Glutamatergic neuron (in vitro differentiated cells): ENCODE data around the gene TRABD. TPM values are rescaled to one million over a fixed set of nuclear protein-coding genes. Genes with fewer than 3 reads are reported as not detected.

Source experiments
- DNase-seq: peaks from one replicate; pipeline ENCODE4 v3.0.0; 2022
- H3K27ac Mint-ChIP-seq: one replicate; pipeline ENCODE4 v1.8.0; 2020; ENCODE audit warnings: mild to moderate bottlenecking, mixed read lengths, inconsistent platforms; ENCODE audit not compliant: unreplicated experiment
- H3K27me3 Mint-ChIP-seq: one replicate; pipeline ENCODE4 v1.8.0; 2020; ENCODE audit warnings: mild to moderate bottlenecking, moderate library complexity, mixed read lengths, inconsistent platforms; ENCODE audit not compliant: unreplicated experiment
- H3K36me3 Mint-ChIP-seq: one replicate; pipeline ENCODE4 v1.8.0; 2020; ENCODE audit warnings: mild to moderate bottlenecking, mixed read lengths, inconsistent platforms; ENCODE audit not compliant: unreplicated experiment
- H3K4me1 Mint-ChIP-seq: one replicate; pipeline ENCODE4 v1.8.0; 2020; ENCODE audit warnings: mild to moderate bottlenecking, low read depth, mixed read lengths, inconsistent platforms; ENCODE audit not compliant: unreplicated experiment
- H3K4me3 Mint-ChIP-seq: one replicate; pipeline ENCODE4 v1.8.0; 2020; ENCODE audit warnings: mild to moderate bottlenecking, mixed read lengths, inconsistent platforms; ENCODE audit not compliant: unreplicated experiment
- H3K9me3 Mint-ChIP-seq: one replicate; pipeline ENCODE4 v1.8.0; 2020; ENCODE audit warnings: mild to moderate bottlenecking, moderate library complexity, mixed read lengths, inconsistent platforms; ENCODE audit not compliant: unreplicated experiment
- CTCF ChIP-seq: fragments of 200-600 bp; sonication (generic); IDR thresholded peaks from one replicate; pipeline ENCODE4 v1.5.0; 2021; ENCODE audit not compliant: partially characterized antibody, unreplicated experiment
- total RNA-seq: library from RNA; stranded (reverse); fragmentation: NEBNext Ultra II Directional; extraction: Animal tissue kit (Norgen Biotek cat#: 25700); gene quantifications from one replicate; pipeline ENCODE4 v1.2.1, GENCODE V29; 2021; ENCODE audit not compliant: unreplicated experiment

The TRABD gene
- total RNA-seq, 1 donor from 2014 or later = 31.3 TPM

GRCh38 chr22:50186761-50187523 lies 1.2 kb downstream of the TRABD start:
- H3K27ac Mint-ChIP-seq = peak overlapping the region; percentile 80
- peak overlapping the region; percentile 89 for H3K4me3 Mint-ChIP-seq
- H3K36me3 Mint-ChIP-seq = no peaks in the 10 kb centered on the region
- TF ChIP-seq CTCF = no peak
- peaks cover 13% of the 10 kb centered on the region for H3K4me1 Mint-ChIP-seq
- peak; percentile 58 for DNase-seq
- peaks cover 8% of the 10 kb centered on the region for H3K27me3 Mint-ChIP-seq
- H3K9me3 Mint-ChIP-seq = peaks cover 8% of the 10 kb centered on the region

- DNase-seq = no peak
- Mint-ChIP-seq H3K4me3 (no peak overlapping the region), H3K27ac (no peak overlapping the region), H3K9me3 (peaks cover 8% of the 10 kb centered on the region), H3K27me3 (peaks cover 8% of the 10 kb centered on the region), H3K4me1 (peaks cover 13% of the 10 kb centered on the region), H3K36me3 (no peaks in the 10 kb centered on the region)
- TF ChIP-seq CTCF = no peak
These were observed 2.6 kb downstream of the TRABD start for GRCh38 chr22:50188356-50188755.

- Mint-ChIP-seq H3K27ac (peak overlapping the region; percentile 78), H3K4me1 (peaks cover 13% of the 10 kb centered on the region), H3K9me3 (peaks cover 8% of the 10 kb centered on the region), H3K4me3 (peak overlapping the region; percentile 74), H3K27me3 (peaks cover 6% of the 10 kb centered on the region), H3K36me3 (no peaks in the 10 kb centered on the region)
- TF ChIP-seq CTCF = no peak
- DNase-seq = no peak
These were observed 3.6 kb downstream of the TRABD start for GRCh38 chr22:50189184-50189848.

GRCh38 chr22:50189849-50190181 lies 4.1 kb downstream of the TRABD start:
- TF ChIP-seq CTCF = no peak

More at GRCh38 chr22:50189849-50190181, 4.1 kb downstream of the TRABD start:
- no peaks in the 10 kb centered on the region for H3K36me3 Mint-ChIP-seq
- peaks cover 13% of the 10 kb centered on the region for H3K4me1 Mint-ChIP-seq
- H3K27ac Mint-ChIP-seq = no peak overlapping the region
- H3K9me3 Mint-ChIP-seq = peaks cover 8% of the 10 kb centered on the region
- DNase-seq = no peak
- peak overlapping the region; percentile 52 for H3K4me3 Mint-ChIP-seq
- peaks cover 6% of the 10 kb centered on the region for H3K27me3 Mint-ChIP-seq
